Measurements from ENCODE around the gene LRRC40. TPM values are rescaled to one million over a fixed set of nuclear protein-coding genes. Genes with fewer than 3 reads are reported as not detected.
A peak's percentile ranks its signal among the peaks of the same experiment; 100 is the strongest.

LRRC40 gene
- total RNA-seq, 1 donor from 2014 or later = 15.3 TPM

DNA sequence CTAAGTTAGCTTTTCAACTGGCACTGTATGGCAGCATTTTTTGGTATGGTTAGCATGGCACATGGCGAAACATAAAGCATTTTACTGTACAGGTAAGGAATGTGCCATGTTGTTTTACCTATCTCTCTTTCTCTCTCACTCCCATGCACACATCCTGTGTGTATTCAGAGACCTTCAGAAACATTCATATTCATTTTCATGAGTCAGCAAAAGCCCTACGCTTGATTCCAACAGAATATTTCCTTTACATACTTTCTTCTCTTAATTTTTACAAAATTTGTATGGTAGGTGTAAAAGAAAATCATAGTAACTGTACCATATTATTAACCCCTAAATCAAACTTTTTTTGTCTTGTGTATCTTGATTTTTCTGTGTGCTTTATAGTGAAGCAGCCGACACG is 26.1 kb upstream of the LRRC40 start:
- no peak for FAIRE-seq
- Histone ChIP-seq H3K36me3 (ENCODE audit: control insufficient read depth, insufficient read depth, low read length) (peaks cover 5% of the 10 kb centered on the region), H3K4me3 (ENCODE audit: low read depth, low read length) (no peak overlapping the region), H3K27me3 (ENCODE audit: control insufficient read depth, insufficient read depth, low read length) (no peaks in the 10 kb centered on the region)
- DNase-seq (ENCODE audit: low read depth) = no peak
- no peak for TF ChIP-seq CTCF (IDR thresholded peaks at IDR 0.05; ENCODE audit: insufficient read depth, low read length, severe bottlenecking)

GRCh38 chr1:70228670-70229069 is 23.3 kb upstream of the LRRC40 start:
- TF ChIP-seq CTCF (IDR thresholded peaks at IDR 0.05; ENCODE audit: insufficient read depth, low read length, severe bottlenecking) = no peak
- H3K27me3 ChIP-seq (ENCODE audit: control insufficient read depth, insufficient read depth, low read length) = no peaks in the 10 kb centered on the region
- FAIRE-seq = no peak
- H3K4me3 ChIP-seq (ENCODE audit: low read depth, low read length) = no peak overlapping the region
- H3K36me3 ChIP-seq (ENCODE audit: control insufficient read depth, insufficient read depth, low read length) = peaks cover 12% of the 10 kb centered on the region
- no peak for DNase-seq (ENCODE audit: low read depth)

DNA sequence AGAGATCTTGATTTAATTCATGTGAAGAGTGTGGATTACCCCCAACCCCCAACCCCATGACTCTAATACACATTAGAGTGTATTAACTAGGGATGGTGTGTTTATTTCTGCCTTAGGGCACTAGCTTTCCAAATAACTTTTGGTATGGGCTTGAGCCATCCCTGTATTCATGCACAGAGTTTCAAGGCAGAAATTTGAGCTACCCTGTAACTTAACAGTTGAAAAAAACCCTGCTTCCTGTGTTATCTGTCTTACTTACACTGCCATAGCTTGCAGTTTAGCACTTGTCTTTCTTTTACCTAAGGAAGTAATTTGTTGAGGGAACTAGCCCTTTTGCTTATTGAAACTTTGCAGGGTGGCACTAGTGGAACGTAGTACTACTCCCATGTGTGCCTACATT is 22.1 kb upstream of the LRRC40 start:
- H3K27me3 ChIP-seq (ENCODE audit: control insufficient read depth, insufficient read depth, low read length) = no peaks in the 10 kb centered on the region
- FAIRE-seq (no peak), DNase-seq (ENCODE audit: low read depth) (no peak)
- H3K36me3 ChIP-seq (ENCODE audit: control insufficient read depth, insufficient read depth, low read length) = peaks cover 12% of the 10 kb centered on the region
- TF ChIP-seq CTCF (IDR thresholded peaks at IDR 0.05; ENCODE audit: insufficient read depth, low read length, severe bottlenecking) = no peak
- H3K4me3 ChIP-seq (ENCODE audit: low read depth, low read length) = no peak overlapping the region

DNA sequence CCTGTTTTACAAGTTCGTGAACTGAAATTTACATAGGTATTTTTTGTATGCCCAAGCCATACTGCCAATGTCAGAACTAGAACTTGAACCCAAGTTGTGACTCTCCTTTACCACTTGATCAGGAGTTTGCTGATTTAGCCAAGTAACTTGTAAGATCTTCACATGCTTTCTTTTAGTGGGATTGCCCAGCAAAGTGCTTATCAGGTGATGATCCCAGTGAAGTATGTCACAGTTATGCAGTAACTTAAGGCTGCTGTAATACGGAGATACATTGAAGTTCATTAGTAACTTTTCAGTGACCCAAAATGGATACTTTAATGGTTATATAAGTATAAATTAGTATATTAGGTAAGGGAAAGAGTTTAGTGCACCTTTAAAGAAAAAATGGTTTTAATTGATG is 19.6 kb upstream of the LRRC40 start:
- DNase-seq (ENCODE audit: low read depth) = no peak
- H3K36me3 ChIP-seq (ENCODE audit: control insufficient read depth, insufficient read depth, low read length) = peaks cover 11% of the 10 kb centered on the region
- FAIRE-seq = no peak

GRCh38 chr1:70222716-70223235 is 17.4 kb upstream of the LRRC40 start:
- TF ChIP-seq CTCF (IDR thresholded peaks at IDR 0.05; ENCODE audit: insufficient read depth, low read length, severe bottlenecking) = no peak
- H3K36me3 ChIP-seq (ENCODE audit: control insufficient read depth, insufficient read depth, low read length) = peaks cover 9% of the 10 kb centered on the region
- no peak for FAIRE-seq
- H3K4me3 ChIP-seq (ENCODE audit: low read depth, low read length) = peak overlapping the region; percentile 77
- DNase-seq (ENCODE audit: low read depth) = no peak
- H3K27me3 ChIP-seq (ENCODE audit: control insufficient read depth, insufficient read depth, low read length) = no peaks in the 10 kb centered on the region

More for the DNA sequence above, 19.6 kb upstream of the LRRC40 start:
- H3K27me3 ChIP-seq (ENCODE audit: control insufficient read depth, insufficient read depth, low read length) = no peaks in the 10 kb centered on the region
- no peak for TF ChIP-seq CTCF (IDR thresholded peaks at IDR 0.05; ENCODE audit: insufficient read depth, low read length, severe bottlenecking)
- H3K4me3 ChIP-seq (ENCODE audit: low read depth, low read length) = no peak overlapping the region

Measured in bronchial epithelial cell (primary cell).